SK-MEL-5 (cell line): ENCODE measurements around the gene CDKN2AIPNL. TPM values are rescaled to one million over a fixed set of nuclear protein-coding genes. Genes with fewer than 3 reads are reported as not detected.
"Not testable (repeated sequence)": the region's sequence is repeated elsewhere in the genome, so short reads cannot be mapped to it uniquely, and the experiment has no call there.

ENCODE experiments used
- DNase-seq: peaks from one replicate; pipeline ENCODE4 v3.0.0-alpha.2; 2016; ENCODE audit warnings: low read depth, low spot score
- in situ Hi-C: cut with HindIII; loops from 2 replicates; pipeline ENCODE4 v1.10.0; 2016; ENCODE audit warnings: low sequenced_read_pairs, high pct_unique_total_duplicates, low pct_unique_long_range_greater_than_20kb
- total RNA-seq: library from RNA; depleted of rRNA; stranded (reverse); fragments of >200 nt; shearing (Covaris generic); gene quantifications from 2 replicates; pipeline ENCODE4 v1.2.3, GENCODE V29; 2014

CDKN2AIPNL gene
- total RNA-seq, 1 experiment from 2014 or later = 39.1 TPM

DNA sequence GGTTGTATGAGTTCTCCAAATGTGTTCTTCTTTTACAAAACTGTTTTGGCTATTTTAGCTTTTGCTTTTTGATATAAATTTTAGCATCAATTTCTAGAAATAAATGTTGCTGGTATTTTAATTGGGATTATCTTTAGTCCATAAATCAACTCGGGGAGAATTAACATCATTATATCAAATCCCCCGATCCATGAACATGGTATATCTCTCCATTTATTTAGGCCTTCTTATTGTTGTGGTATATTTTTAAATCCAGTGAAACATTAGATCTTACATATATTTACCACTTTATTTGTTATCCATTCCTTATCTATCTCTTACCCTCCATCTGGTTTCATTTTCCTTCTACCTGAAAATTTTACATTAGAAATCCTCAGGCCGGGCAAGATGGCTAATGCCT is 7.3 kb upstream of the CDKN2AIPNL start:
- in situ Hi-C loops = no loop called here
- DNase-seq = no peak

DNA sequence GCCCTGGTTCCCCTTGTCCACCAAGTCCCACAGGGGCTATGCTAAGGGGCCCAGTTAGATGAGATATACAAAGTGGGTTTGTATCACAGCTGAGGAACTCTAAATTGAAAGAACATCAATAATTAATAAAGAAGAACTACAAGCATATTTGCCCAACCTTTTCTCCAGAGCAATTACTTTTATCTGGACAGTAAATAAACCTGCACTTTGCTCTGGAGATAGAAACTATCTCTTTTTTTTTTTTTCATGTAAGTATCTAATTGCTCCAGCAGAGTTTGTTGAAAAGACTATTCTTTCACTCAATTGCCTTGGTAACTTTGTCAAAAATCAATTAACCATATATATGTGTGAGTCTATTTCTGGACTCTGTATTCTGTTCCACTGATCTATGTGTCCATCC is 6.0 kb upstream of the CDKN2AIPNL start:
- in situ Hi-C loops = no loop called here
- no peak for DNase-seq

DNA sequence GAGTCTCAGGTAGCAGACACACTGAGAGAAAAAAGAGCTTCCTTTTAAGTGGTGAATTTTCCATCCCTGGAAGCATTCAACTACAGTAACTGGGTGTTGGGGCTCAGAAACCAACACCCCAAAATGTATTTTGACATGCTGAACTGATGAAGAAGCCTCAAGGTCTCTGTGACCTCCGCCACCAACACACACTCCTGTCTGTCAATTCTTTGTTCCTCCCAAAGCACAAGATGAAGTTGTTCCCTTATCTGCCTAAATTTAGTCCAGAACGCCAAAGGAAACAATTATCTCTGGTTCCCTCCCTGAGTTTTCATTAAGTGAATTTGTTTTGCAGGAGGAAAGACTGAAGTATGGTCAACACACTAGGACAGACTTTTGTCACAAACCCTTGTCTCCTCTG is 1.4 kb upstream of the CDKN2AIPNL start:
- no peak for DNase-seq
- in situ Hi-C loops = no loop called here

DNA sequence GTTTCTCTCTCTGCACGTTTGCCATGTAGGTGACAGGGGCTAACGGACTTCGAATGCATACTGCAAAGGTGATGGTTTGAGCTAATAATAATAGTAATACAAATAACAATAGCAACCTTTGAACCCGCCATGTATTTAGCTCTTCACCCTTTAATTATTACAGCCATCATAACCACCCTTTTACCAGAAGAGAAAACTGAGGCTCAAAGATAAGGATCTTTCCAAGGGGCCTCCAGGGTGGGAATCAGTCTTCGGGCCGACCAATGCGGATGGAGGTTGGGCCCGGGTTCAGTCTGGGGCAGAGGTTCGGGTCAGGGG is 494 bp downstream of the CDKN2AIPNL start:
- in situ Hi-C loops = no loop called here

DNA sequence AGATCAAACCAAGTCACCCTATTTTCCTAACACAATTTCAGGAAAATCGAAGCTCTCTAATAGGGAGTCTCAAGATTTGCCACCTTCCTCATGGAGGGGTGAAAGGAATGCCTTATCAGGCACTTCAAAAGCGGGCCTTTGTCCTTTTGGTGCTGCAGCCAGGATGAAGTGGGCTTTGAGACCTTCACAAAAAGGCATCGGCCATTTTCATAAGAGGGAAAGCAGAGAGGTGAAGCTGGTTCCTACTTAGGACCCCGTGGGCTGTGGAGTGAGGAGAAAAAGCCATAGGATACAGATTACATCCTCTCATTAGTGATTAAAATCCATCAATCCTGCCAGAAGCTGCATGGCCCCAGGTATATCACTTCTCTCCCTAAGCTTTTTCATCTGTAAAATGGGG is 859 bp downstream of the CDKN2AIPNL start:
- DNase-seq = no peak
- in situ Hi-C loops = no loop called here

More for the DNA sequence above, 494 bp downstream of the CDKN2AIPNL start:
- no peak for DNase-seq

DNA sequence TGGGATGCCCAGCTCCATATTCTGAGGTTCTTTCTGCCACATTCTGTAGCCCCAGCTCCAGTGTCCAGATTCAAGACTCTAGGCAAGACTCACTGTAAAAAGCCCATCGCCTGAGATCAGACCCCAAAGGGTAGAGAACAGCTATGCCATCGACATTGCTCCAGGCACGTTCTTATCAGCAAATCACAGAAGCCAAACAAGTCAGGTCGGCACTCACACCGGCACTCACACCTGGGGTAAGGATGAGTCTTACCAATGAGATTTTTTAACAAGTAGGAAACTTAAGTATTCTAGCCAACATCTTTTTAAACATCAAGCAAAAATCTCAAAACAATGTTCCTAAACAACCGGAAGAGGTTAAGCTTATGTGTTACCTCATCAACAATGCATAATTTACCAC is 2.4 kb downstream of the CDKN2AIPNL start:
- in situ Hi-C loops = no loop called here
- DNase-seq = no peak

DNA sequence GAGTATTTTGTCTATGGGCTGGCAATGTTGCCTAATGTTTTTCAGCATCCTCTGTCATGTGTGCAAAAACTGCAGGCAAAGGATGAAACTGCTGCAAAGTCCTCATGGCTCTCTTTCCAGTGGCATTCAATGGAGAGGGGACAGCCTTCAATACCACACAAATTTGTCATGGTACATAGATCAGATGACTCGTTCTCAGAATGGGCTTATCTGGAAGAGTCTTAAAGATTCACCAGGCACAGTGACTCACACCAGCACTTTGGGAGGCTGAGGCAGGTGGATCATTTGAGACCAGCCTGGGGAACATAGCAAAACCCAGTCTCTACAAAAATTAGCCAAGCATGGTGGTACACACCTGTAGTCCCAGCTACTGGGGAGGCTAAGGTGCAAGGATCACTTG is 5.3 kb downstream of the CDKN2AIPNL start:
- in situ Hi-C loops = no loop called here
- no peak for DNase-seq

DNA sequence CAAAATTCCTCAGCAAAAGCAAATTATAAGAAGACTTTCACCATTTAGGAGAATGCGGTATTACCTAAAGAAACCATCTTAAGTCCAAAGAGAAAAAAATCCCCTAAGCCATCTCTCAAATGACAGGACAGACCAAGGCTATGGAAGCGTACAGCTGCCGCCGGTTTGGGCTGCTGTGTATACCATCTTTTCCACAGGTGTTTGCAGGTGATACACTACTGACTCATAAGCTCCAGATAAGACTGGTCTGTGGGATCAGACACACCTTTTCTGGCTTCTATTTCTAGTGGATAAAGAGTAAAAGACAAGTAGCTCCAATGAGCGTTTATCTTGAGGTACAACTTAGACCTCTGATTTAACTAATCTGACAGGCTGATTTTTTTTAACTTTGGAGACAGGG is 7.7 kb downstream of the CDKN2AIPNL start:
- in situ Hi-C loops = no loop called here
- DNase-seq = no peak

DNA sequence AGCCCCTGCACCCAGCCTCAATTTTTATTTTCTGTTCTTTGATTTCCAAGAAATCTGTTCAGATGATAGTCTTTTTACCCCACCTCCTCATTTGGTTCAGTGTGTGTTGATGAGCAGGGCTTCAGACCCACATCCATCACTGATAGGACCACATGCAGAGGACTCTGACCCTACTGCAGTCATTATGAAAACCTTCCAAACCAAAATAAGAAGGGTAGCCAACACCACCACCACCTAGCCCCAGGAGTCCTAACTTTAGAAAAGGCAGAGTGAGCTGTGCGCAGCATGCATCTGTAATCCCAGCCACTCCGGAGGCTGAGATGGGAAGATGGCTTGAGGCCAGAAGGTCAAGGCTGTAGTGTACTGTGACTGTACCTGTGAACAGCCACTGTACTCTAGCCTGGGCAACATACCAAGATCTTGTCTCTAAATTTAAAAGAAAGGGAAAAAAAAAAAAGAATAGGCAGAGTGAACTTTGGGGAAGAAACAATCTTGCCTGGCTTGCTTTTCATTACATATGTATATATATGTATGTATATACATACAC is 13.0 kb downstream of the CDKN2AIPNL start:
- in situ Hi-C loops = no loop called here
- DNase-seq = no peak

DNA sequence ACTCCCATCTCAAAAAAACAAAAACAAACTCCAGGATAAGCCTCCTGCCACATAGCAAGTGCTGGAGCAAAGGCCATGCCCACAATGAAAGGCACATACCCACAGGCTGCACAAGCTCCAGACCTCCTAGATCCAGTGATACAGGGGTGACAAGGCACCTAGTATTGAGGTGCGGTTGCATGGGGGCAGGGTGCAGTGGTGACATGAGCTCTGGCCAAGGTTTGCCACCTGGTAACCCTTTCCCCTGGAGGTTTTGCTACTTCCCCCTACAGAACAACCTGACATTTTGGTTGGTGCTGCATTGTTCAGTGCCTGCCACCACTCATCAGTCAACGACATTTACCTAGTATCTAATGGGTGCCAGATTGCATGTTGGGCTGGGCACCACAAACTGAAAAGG is 14.5 kb downstream of the CDKN2AIPNL start:
- in situ Hi-C loops = no loop called here
- no peak for DNase-seq

DNA sequence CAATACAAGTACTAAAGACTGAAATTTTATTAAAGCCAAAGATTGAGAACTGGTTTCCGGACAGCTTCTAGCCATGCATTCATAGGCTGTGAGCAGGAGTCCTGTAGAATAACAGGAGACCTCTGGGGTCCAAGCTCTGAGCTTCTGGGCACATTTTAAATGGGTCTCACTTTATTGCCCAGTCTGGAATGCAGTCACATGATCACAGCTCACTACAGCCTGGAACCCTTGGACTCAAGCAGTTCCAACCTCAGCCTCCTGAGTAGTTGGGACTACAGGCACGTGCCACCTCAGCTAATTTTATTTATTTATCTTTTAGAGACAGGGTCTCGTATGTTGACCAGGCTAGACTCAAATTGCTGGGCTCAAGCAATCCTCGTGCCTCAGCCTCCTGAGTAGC is 15.4 kb downstream of the CDKN2AIPNL start:
- in situ Hi-C loops = no loop called here
- DNase-seq = no peak

DNA sequence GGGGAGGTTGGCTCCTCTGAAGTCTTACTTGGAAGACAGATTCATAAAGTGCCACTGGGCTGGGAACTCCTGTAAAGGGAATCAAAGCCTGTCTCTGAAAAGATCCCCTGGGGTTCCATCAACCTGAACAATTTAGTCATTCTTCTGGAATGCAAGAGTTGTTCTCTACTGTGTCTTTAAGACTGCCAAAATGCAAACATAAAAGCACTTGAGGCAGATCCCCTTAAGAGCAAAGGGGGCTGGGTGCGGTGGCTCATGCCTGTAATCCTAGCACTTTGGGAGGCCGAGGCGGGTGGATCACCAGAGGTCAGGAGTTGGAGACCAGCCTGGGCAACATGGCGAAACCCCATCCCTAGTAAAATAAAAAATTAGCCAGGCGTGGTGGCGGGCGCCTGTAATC is 16.7 kb downstream of the CDKN2AIPNL start:
- in situ Hi-C loops = no loop called here
- no peak for DNase-seq

DNA sequence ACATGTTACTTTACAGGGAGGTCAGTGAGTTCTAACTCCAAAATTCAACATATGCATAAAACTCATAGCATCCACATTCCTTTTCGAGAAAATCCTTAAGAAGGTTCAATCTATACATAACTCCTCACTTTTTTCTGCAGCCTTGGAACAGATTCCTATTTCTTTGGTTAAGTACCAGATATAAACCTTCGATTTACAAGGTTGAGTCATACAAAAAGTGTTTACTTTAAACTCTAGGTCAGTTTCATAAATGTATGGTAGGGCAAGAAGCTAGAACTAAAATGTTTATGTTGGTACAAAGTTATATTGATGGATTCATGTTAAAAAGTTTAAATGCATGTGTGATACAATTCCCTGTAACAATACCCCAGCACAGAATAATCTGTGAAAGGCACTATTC is 19.4 kb downstream of the CDKN2AIPNL start:
- in situ Hi-C loops = no loop called here
- DNase-seq = no peak

DNA sequence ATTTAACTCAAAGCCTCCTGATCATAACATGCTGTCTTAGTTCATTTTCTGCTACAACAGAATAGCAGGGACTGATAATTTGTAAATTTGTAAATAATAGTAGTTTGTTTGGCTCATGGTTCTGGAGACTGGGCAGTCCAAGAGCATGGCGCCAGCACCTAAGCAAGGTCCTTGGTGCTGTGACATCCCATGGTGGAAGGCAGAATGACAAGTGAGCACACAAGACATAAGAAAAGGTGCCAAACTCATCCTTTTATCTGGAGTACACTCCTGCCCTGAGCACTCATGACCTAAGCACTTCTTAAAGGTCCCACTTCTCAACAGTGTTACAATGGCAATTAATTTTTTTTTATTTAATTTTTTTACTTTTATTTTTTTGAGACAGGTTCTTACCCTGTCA is 24.2 kb downstream of the CDKN2AIPNL start:
- no peak for DNase-seq
- in situ Hi-C loops = no loop called here

DNA sequence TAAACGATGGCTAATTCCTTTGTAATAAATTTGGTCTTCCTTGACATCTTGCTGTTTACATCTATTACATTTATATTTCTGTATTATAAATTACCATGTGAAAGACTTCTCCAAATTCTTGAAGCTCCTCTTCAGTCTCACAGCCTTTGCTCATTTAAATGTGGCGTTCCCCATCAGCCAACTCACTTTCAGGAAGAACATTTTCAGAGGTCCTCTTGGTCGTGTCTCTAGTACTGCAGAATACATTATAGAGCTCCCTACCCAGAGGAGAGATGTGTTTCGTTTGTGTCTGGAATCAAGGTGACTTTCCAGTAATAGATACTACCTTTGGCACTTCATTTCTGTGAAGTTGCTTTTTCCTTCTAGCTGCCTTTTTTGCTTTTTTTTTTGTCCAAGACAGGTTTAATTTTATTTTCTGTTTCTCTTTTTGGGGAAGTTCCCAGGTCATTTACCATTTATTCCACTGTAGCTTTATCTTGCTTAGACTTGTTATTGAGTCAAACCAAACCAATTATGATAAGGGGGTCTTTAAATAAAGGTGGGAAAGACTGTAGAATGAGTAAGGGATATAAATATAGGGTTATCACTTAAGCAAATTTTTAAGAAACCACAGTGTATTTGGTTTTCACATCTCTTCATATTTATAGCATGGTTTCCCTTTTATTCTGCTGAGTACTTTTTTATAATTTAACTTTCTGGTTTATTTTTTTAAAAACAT is 27.5 kb downstream of the CDKN2AIPNL start:
- DNase-seq = no peak
- in situ Hi-C loops = no loop called here

DNA sequence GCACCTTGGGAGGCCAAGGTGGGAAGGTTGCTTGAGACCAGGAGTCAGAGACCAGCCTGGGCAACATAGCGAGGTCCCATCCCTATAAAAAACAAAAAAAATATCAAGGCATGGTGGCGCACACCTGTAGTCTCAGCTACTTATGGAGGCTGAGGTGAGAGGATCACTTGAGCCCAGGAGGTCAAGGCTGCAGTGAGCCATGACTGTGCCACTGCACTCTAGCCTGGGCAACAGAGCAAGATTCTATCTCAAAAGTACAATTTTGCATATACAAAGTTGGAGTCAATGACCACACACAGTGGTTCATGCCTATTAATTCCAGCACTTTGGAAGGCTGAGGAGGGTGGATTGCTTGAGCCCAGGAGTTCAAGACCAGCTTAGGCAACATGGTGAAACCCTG is 29.5 kb downstream of the CDKN2AIPNL start:
- in situ Hi-C loops, DNase-seq: not testable (repeated sequence)

DNA sequence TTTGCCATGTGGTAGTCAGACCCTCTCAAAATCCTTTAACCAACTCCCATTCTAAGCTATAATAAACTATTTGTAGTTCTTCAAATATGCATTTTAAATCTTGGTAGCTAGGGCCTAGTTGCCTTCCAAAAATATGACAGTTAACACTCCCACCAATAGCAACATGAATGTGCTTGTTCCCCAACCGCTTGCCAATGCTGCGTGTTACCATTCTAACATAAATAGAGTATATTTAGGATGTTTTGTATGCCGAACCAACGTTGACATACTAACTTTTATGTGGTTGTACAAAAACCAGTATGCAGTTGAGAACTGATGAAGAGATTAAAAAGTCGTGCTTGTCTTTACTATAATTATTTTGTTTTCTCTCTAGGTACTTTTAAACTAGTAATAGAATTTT is 31.3 kb downstream of the CDKN2AIPNL start:
- DNase-seq = no peak
- in situ Hi-C loops = no loop called here

DNA sequence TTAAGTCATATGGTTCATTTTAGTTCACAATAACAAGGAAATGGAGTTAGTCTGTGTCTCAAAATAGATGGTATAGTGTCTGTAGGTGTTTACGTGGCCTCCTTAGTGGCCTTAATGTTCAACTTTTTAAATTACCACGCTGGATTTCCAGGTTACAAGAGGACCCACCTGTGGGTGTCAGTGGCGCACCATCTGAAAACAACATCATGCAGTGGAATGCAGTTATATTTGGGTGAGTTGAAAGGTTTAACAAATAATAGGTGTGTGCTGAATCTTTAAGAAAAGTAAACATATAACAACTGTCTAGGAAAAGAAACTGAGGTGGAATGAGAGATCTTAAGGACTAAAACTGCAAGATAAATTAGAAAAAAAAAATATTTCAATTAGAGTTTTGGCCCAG is 37.4 kb downstream of the CDKN2AIPNL start:
- in situ Hi-C loops = no loop called here
- DNase-seq = no peak

DNA sequence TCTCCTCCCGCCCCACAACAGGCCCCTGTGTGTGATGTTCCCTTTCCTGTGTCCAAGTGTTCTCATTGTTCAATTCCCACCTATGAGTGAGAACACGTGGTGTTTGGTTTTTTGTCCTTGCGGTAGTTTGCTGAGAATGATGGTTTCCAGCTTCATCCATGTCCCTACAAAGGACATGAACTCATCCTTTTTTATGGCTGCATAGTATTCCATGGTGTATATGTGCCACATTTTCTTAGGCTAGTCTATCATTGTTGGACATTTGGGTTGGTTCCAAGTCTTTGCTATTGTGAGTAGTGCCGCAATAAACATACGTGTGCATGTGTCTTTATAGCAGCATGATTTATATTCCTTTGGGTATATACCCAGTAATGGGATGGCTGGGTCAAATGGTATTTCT is 38.0 kb downstream of the CDKN2AIPNL start:
- DNase-seq, in situ Hi-C loops: not testable (repeated sequence)
